OCI-LY3 (cell line): Measurements from ENCODE around the gene LAG3.

Experiments used
- EZH2phosphoT487 ChIP-seq: fragments of 200-600 bp; shearing (Covaris generic); IDR thresholded peaks from 2 replicates; pipeline ENCODE4 v1.6.1; 2018; ENCODE audit warnings: antibody characterized with exemption, mixed run types, low read depth
- TF ChIP-seq, protein P1 (sequence below): fragments of 200-600, 300-600 bp; sonication (generic); IDR thresholded peaks from 2 replicates; pipeline ENCODE4 v1.5.1; 2014; ENCODE audit warnings: antibody characterized with exemption, low read length, low read depth

- TF ChIP-seq, protein P1, sequence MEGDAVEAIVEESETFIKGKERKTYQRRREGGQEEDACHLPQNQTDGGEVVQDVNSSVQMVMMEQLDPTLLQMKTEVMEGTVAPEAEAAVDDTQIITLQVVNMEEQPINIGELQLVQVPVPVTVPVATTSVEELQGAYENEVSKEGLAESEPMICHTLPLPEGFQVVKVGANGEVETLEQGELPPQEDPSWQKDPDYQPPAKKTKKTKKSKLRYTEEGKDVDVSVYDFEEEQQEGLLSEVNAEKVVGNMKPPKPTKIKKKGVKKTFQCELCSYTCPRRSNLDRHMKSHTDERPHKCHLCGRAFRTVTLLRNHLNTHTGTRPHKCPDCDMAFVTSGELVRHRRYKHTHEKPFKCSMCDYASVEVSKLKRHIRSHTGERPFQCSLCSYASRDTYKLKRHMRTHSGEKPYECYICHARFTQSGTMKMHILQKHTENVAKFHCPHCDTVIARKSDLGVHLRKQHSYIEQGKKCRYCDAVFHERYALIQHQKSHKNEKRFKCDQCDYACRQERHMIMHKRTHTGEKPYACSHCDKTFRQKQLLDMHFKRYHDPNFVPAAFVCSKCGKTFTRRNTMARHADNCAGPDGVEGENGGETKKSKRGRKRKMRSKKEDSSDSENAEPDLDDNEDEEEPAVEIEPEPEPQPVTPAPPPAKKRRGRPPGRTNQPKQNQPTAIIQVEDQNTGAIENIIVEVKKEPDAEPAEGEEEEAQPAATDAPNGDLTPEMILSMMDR: no peak
- TF ChIP-seq EZH2phosphoT487: no peak
These were observed 2.3 kb downstream of the LAG3 start for GRCh38 chr12:6774499-6775062.
